ENCODE data around the gene NSG1.
"Not testable (repeated sequence)": the region's sequence is repeated elsewhere in the genome, so short reads cannot be mapped to it uniquely, and the experiment has no call there.

The NSG1 gene

DNA sequence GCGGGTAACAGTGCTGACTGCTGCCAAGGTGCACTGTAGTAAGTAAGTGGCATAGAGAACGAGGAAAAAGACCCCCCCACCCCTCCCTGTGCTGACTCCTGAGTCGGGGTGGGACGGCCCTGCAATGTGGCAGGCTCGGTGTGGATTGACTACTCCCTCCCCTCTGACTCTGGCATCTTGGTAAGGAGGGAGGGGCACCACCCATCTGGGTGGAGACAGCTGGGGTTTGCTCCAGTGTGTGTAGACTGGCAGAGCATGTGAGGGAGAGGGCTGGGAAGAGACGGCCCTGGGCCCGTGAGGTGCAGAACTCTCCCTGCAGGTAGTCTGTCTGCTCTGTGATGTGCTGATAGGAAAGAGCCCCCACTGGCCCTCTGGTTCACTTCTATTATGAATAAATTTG, 31.0 kb downstream of the NSG1 start:
- DNase-seq, result no peak

DNA sequence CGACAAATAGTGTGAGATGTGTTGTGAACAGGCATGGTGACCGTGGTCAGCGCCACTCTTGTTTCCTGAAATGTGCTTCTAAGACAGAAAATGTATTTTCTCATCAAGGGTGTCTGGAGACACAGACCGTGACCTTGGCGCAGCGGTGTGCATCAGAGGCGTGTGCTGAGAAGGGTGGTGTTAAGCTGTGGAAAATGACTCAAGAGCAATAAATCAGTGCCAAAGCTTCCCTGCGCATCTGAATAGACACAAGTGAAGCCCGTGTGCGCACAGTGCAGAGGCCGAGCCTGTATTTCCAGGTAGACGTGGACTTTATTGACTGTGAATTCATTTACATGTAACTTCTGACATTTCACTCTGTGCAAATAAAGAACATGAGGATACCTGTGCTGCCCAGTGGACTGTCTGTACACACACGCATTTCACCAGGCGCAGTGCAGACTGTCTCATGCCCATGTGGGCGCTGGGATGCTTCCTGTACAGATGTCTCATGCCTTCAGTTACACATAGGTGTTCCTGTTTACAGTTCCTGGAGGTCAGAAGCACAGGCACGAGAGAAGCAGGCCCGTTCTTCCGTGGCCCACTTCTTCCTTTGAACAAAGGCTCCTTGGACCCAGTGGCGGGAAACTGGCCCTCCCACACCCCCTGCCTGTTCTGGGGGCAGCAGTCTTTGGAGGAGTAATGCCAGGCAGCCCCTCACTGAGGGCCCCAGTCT, 31.9 kb downstream of the NSG1 start:
- no peak for DNase-seq

DNA sequence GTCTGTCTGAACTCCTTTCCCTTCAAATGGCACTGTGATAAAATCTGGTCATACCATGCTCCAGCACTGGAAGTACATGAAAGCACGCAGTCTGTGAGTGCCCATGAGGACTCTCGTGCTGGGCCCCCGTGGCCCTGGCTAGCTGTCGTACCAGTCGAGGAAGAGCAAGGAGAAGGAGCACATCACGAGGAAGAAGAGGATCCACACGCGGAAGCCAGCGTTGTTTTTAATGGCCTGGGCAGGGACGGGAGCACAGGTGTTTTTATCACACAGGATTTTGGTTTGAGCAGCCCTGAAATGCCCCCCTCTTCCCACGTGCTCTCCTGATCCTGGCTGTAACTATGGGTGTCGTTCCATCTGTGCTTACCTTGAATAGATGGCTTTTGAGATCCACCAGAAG, 33.0 kb downstream of the NSG1 start:
- DNase-seq, result no peak

DNA sequence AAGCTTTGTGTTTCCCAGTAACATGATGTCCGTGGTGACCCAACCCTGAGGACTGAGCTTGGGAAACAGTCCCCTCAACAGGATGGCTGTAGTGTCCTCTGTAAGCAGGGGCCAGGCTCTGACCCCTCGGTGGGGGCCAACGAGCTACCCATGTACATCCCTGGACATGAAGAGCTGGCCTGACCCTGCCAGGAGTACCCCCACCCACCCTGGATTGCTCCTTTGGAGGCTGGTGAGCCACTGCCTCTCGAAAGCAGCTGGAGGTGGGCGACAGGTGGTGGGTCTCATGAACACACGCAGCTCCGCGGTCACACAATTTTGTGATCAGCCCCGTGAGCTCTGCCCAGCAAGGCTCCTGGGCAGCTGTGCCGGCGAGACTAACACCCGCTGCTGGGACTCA, 33.5 kb downstream of the NSG1 start:
- no peak for DNase-seq

DNA sequence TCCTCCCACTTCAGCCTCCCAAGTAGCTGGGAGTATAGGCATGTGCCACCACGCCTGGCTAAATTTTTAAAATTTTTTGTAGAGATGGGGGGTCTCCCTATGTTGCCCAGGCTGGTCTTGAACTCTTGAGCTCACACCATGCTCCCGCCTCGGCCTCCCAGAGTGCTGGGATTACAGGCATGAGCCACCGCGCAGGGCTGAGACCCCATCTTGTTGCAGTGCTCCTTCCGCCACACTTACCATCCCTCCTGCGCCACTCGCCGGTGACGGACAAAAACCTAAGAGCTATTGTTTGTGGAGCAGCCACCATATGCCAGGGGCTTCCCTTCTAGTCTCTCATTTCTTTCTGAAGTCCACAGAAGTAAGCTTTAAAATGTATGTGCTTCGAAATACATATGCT, 34.5 kb downstream of the NSG1 start:
- DNase-seq, result no peak

DNA sequence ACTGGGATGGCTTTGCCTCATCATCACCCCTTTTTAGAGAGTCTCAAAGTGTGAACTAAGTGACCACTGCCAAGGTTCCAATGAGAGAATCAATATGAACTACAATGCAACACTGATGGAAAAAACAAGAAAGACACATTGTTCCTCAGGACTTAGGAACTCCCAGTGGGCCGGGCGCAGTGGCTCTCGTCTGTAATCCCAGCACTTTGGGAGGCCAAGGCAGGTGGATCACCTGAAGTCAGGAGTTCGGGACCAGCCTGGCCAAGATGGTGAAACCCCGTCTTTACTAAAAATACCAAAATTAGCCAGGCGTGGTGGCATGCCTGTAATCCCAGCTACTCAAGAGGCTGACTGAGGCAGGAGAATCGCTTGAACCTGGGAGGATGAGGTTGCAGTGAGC, 35.2 kb downstream of the NSG1 start:
- not testable (repeated sequence) for DNase-seq

DNA sequence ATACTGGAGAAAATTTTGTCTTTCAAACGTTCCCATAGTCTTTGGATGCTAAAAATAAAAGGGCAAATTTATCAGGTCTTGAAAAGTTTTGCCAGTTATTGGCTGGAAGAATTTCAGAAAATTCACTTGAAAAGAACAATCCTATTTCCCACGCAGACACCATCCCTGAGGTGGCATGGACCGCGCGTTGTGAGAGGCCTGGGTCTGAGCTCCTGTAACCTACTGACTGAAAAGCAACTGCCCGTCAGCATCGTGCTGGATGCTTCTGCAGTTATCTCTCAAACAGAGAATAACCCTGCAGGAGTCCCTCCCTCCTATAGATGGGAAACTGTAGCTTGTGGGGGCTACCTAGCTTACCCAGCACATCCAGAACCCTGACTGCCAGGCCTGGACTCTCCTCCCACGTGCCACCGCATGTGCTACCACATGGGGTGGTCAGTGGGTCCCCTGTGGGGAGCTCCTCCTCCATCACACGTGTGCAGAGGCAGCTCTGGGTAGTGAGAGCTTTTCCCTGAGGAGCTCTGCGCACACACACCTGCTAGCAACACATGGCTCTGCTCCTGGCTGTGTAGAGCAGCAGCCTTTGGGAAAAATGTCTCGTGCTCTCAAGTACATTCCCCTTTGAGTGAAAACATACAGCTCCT, 36.1 kb downstream of the NSG1 start:
- no peak for DNase-seq

DNA sequence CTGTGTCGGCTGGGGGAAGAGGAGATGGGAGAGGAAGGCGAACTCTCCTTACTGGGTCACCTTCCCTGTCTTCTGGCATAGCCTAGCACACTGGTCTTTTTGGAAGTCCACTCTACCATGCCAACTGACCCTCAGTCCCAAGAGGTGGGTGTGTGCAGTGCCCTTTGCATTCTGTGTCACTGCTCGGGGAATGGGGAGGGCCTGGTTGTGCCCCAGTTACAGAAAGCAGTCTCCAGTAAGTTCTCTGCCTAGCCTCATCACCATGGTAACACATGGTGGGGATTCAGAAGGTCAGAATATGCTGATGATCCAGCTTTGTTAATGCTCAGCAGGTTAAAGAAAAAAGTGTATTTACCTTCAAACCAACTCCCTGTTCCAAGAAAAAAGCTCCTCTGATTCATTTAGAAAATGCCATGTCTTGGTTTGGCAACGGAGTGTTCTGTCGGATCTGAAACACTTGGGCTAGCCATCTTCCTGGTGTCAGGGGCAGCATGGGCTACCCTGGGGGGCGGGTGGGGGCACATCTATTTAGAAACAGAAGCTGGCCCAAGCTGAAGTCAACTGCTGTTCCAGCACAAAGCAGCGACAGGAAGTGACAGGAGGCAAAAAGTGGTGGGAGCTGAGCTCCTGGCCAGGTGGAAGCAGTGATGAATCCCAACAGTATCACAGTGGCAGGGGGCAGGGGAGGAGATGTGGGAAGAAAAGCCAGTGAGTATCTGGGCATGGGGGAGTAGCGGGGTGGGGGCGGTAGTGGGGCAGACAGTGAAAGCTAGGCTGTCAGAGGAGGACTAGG, 37.0 kb downstream of the NSG1 start:
- DNase-seq, result no peak

DNA sequence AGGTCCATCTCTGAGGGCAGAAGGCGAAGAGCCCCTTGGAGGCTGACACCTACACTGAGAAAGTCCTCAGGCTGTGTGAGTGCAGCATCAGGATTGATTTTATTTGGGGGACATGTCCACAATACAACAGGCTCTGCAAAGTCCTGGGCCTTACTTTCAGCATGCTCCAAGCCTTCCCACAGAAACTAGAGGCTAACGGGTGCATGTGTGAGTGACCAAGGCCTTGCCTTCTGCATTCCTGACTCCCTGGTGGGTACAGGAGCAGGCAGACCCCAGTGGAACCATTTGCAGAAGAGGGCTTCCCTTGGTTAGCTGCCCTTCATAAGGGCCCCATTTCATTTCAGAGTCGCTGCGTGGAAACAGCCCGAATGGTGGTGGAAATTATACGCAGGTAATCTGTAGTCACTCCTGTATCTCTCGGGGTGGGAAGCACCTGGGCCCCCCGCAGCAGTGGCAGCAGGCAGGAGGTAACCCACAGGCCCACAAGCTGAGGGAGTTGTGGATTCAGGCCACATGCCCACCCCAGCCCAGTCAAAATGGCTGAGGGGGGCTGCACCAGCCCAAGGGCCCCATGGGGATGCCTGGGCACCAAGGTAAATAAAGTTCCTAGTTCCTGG, 37.7 kb downstream of the NSG1 start:
- no peak for DNase-seq

DNA sequence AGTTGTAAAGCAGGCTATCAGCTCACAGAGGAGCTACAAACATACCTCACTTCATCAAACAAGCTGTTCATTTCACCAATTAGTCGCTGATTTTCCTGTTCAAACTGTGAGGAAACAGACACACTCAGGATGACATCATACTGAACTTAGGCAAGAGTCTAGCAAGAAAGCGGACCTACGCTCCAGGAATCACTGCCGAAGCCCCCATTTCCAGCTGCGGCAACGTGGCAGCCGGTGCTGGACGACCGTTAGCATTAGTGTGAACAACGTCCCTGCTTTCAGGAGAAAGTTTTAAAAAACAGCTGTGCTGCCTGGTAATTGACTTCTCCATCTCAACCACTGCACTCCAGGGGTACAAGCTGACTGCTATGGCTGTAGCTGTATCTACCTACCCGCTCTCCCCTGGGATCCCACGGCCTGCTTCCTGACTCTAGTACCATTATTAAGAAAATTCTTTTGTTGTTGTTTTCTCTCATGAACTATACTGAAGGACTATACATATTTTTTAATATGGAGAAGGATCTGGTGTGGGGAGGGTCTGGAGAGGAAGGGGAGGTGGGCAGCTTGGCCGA, 38.3 kb downstream of the NSG1 start:
- DNase-seq, result no peak

DNA sequence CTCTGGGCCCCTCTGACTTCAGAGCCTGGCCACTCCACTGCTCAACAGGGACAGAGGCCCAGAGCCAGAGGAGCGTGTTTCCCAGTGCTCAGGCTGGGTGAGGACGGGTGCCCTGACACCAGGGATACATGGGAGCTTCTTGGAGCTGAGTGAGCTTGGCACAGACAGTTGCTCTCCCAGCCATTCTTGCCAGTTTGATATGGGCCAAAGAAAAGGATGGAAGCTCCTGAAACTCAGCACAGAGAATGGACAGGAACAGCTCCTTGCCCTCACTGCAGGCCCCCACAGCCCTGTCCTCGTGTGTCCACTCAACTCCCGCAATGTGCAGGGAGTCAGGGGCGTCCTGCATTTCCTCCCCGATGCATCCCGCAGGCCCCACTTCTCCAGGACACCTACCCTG, 38.8 kb downstream of the NSG1 start:
- DNase-seq, result no peak

DNA sequence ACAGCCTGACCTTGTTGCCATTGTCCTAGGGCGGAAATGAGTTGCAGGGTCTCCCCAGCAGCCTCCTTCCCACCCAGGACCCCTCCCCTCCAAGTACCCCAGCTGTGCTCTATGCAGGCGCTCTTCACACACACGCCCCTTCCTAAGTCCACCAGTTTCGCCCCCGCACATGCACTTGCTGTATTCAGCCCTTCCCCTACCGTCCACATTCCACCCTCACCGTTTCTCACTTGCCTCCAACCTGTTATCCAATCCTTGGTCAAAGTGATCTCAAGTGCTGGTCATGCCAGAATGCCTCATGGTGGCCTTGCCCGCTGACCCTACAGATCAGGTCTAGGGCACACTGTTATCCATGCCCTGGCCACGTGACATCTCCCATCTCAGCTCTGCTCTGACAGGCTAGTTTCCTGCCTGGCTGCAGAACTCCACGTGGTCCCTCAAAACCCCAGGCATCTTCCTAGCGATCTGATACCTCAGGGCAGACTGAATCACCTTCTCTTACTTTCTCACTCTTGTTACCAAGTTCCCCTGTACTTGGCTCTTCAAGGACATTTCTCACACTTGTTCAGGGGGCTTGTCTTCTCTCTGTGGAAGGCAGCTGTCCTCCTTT, 39.7 kb downstream of the NSG1 start:
- no peak for DNase-seq

DNA sequence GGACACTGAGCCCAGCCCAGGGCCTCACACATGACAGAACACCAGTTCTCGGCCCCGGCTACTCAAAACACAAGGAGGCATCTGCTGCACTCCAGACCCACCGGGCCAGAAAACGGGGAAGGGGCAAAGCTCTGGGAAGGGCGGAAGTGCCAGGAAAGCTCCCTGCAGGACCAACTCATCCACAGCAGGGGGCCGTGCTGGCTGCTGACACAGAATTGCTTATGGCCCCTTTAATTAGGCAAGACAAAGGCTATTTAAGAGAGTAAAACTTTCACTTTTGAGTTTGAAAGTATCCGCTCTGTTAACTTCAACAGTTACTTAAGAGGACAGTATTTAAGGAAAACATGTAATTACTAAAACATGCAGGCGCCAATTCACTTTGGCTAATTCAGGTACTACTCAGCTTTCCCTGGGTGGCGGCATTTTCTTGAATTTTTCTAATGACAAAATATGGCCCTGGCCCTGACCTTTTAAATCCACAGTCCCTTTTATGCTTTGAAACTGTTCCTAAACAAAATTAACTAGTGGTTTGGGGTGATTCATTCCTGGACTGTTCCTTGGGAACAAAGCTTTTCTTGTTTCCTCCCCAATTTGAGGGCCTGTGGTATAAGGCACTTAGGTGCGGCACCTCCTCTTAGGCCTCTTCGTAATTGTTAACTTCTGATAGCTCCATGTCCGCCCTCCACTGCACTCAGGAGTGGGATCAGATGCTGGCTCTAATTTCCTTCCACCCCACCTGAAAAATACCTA, 40.4 kb downstream of the NSG1 start:
- DNase-seq, result no peak

DNA sequence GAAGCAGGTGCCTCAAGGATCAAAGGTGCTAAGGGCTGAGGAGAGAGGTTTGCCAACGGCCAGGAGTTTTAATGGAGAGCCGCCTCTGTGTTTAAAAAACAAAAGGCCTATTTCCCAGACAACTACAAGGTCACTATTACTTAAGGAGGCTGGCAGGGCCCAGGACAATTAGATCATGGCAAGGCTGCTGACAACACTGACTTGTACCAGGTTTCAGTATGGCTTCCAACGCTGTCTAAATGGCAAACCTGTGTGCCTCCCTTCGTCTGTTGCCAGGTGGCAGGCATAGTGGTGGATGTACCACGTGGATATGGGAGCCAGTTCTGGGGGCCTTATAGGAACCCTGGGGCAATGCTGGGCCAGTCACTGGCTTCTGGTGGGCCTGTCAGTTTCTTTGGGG, 41.0 kb downstream of the NSG1 start:
- no peak for DNase-seq

DNA sequence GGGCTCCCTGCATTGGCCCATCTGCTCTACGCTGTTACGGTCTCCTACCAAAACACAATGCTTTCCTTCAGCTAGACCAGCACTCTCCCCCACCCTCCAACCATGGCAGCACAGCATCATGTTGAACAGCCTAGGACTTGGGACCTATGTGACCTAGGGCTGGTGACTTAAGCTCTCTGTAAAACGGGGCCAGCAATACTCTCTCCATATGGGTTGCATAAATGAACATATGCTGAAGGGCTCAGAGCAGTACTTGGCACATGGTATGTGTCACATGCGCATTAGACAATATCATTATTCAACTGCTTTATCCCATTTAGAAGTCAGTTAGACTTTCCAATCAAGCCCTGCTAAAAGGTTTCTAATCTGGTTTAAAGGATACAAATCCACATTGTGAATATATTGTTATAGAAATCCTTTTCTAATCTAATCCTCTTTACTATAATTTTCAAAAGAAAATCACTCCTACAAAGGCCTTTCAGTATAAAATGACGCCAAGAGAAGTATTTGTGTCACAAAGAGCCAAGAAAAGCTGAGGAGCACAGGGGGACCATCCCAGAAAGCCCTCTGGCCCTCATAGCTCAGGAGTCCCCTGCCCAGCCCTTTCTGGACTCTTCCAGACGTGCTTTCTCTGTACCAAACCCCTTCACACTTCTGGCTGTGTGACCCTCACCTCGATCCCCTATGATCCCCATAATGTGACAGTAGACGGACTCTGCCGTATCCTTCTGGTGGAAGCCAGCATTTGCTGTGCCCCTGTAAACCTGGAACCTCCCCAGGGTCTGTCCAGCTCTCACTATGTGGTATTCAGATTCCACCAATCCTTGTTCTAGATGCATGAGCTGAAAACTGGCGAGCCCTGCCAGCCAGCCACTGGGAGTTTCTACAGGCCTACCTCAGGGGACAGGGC, 42.3 kb downstream of the NSG1 start:
- DNase-seq, result no peak

DNA sequence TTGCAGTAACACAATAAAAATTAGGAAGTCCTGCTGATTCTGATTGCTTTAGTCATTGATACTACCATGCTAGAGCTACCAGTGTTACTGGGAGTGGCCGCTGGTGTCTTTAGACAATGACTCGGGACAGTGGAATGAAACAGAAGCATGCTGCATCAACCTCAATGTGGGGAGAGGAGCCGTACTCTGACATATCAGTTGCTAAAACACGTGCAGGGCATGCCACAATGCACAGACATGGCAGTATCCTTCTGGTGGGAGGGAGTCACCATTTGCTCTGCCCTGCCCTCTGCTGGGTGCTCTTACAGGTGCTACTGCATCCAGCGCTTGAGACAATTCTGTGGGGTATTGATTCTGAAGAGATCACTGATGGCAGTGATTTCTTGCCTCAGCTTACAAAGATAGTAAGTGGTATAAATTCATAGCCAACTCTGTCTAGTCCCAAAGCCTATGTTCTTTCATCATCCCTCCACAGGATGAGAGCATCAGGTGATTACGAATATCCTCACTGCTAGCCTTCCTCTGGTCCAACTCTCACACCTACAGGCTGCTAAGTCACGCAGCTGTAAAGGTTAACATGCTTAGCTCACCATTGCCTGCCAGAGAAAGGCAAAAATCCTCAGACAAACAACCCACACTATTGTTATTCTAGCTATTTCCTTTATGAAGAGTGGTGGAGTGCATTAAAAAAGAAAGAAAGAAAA, 43.7 kb downstream of the NSG1 start:
- DNase-seq, result peak; percentile 36

DNA sequence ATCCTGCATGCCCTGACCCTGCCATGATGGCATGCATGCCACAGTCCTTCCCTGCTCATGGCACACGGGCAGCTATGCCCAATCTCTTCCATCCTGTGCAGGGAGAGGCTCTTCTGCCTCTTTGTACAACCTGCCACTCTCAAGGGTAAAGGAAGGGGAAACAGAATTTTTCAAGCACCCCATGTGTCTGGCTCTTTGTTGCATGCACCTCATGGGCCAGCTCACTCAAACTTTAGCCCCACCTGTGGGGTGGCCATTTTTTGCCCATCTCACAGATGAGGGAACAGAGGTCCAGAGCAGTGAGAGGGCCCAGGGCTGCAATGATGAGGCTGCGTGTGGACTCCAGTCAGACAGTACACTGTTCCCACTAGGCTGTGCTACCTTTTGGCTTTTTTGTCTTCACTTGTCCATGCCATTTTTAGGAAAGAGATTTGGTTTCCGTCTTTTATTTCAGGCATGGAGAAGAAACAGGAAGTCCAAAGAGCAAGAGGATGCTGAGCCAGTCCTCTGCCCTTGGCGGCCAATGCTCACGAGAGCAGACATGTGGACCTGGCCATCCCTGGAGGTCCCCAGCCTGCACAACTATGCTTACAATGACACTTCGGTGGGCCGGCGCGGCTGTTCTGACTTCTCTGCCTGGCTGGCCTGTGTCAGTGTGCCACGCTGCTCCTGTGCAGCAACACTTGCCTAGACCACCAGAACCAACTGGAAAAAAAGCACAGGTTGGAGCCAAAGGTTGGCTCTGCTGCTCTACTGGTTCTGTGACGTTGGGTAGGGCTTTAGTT, 45.6 kb downstream of the NSG1 start:
- DNase-seq, result no peak

DNA sequence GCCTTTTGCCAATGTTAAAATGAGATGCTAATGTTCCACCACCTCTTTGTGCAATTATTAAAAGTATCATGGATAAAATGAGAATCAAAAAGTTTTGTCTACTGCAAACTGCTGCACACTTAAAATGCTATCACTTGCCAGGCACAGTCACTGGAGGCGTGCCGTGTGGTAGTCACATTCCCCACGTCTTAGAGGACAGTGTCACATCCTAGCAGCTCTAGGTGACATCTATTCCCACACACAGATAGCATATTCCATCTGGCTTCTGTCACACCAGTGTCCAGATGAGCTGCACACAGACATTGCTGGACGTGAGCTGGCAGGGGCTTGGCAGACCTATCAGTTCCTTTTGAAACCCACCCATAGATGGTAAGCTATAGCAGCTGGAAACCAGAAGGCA, 47.0 kb downstream of the NSG1 start:
- DNase-seq, result no peak

DNA sequence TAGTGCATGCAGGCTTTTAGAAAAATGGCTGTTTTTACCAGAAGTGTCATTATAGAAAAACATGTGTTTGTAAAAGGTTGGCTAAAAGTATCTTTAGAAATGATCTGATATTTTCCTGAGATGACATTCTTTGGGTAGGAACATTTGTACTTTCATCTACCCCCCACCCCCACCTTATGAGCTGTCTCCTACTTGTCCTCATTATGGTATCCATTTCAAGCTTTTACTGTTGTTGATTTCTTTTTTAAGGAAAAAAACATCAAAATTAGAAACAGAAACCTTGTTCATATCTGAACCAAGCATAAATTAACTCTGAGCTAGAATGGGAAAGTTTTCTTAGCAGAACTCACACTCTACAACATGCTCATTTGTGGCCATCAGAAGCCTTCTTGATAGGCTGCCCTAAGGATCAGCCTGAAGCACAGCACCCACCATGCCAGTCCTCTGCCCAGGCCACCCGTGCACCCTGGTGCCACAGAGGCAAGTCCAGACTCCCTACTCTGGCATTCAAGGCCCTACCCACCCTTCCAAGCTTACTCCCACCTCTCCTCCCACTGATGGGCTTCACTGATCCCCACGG, 49.4 kb downstream of the NSG1 start:
- DNase-seq, result no peak
